HG03439 (cell line): Measurements from ENCODE around the gene ARL14.
"Not testable (repeated sequence)": the region's sequence is repeated elsewhere in the genome, so short reads cannot be mapped to it uniquely, and the experiment has no call there.

Source experiments
- ATAC-seq: cut with Tn5 transposase; IDR thresholded peaks from one replicate; pipeline ENCODE4 v1.9.1; 2021; ENCODE audit warnings: mild to moderate bottlenecking, moderate library complexity; ENCODE audit not compliant: unreplicated experiment

ARL14 gene

DNA sequence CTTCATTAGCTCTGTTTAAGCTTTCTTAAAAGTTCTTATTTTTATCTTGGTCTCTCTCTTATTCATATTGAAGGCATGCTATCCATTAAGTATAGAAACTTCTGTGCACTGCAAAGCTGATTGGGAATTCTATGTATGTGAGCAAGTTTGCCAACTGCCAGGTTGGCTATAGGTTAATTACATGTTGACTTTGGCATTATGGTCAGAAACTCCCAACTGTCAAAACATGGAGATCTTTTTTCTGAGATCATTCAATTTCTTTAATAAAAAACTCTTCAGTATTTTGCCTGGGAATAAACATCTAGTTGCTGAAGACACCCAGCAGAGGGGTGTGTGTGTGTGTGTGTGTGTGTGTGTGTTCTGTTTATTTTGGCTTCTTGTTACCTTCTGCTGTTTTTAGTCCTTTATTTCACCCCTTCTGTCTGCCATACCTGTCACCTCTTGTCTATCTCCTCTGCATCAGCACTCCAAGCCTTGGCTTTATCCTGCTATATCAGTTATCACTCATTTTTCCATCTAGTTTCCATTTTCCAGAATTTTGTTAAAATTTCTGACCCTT, 1.3 kb upstream of the ARL14 start:
- ATAC-seq, result no peak

DNA sequence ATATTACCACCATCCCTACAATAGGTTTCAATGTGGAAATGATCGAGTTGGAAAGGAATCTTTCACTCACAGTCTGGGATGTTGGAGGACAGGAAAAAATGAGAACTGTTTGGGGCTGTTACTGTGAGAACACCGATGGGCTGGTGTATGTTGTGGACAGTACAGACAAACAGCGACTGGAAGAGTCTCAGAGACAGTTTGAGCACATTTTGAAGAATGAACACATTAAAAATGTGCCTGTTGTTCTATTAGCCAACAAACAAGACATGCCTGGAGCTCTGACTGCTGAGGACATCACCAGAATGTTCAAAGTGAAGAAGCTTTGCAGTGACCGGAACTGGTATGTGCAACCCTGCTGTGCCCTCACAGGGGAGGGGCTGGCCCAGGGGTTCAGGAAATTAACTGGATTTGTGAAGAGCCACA, 510 bp downstream of the ARL14 start:
- no peak for ATAC-seq

- no peak for ATAC-seq
Observed at GRCh38 chr3:160678292-160678842, 1.4 kb downstream of the ARL14 start.

- ATAC-seq, result no peak
Observed at GRCh38 chr3:160684368-160684740, 7.4 kb downstream of the ARL14 start.

GRCh38 chr3:160685144-160685766, 8.3 kb downstream of the ARL14 start:
- ATAC-seq, result no peak

DNA sequence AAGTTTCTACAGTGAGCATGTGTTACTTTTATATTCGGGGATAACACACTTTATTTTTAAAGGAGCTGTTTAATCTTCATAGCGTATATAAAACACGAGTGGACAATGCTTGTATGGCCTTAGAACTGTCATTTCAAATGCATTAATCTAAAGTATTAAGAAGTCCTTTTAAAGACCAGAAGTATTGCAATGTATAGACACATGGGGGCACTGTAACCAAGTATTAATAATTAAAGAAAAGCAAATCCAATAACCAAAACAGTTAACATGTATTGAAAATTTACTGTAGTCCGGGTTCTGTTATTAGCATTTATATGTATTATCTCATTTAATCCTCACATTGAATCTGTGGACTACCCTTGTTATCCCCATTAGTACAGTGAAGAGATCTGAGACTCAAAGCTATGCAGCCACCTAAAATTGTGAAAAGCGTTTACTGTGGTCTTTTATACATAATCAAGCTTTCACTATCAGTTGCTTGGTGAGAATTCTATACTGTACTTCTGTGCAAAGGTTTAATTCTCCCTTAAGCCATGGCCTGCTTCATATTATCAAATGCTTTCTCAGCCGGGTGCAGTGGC, 10.1 kb downstream of the ARL14 start:
- peak; percentile 63 for ATAC-seq

DNA sequence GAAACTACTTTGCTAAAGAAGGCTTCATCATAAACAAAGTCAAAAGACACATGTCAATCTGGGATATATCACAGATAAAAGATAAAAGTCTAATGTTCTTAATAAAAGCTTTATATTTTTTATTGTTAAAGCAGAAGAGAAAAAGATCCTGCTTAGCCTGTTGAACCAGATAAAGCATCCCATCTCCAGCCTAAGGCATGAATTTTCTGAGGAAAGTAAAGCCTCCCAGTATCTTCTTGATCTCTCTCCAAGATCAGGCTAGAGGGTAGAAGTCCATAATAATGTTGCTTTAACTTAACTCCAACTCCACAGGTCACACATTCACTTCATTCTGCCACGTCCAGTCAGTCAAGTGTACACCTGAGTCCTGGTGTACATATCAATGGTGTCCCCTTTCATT, 14.2 kb downstream of the ARL14 start:
- ATAC-seq, result no peak

GRCh38 chr3:160691962-160692361, 15.0 kb downstream of the ARL14 start:
- ATAC-seq, result no peak

- no peak for ATAC-seq
Observed at GRCh38 chr3:160693191-160693590, 16.2 kb downstream of the ARL14 start.

DNA sequence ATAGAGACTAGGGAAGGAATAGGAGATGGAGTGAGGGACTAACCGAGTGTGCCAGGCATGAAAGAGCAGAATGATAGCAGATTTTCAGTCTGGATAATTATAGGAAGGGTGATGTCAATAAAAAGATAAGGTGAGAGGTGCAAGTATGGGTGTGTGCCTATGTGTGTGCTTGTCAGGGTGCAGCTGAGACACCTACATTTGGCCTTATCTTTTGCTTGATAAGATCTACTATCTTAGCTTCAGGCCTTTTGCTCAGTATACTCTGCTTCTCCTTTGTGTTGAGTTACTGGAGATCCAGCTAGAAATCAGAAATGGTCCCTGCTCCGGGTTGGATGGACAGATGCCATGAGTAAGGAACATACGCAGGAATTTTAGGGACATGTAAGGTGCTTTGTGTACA, 17.4 kb downstream of the ARL14 start:
- no peak for ATAC-seq

DNA sequence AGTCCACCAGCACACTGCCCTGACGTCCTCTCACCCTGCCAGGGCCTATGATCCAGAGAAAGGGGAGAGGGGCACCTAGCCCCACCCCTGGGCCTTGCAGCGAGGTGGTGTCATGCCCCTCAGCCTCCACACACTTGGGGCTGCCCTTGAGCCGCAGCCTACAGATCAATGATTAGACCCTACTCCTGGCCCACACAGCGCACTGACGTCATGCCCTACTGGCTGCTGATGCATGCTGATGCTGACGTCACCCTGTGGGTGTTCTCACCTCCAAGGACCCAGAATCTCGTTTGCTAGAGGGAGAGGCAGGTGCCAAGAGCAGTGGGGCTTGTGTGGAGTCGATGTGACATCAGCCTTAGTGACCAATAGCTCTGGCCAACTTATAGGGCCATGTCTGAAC, 18.0 kb downstream of the ARL14 start:
- no peak for ATAC-seq

- no peak for ATAC-seq
Observed at GRCh38 chr3:160695915-160696327, 19.0 kb downstream of the ARL14 start.

DNA sequence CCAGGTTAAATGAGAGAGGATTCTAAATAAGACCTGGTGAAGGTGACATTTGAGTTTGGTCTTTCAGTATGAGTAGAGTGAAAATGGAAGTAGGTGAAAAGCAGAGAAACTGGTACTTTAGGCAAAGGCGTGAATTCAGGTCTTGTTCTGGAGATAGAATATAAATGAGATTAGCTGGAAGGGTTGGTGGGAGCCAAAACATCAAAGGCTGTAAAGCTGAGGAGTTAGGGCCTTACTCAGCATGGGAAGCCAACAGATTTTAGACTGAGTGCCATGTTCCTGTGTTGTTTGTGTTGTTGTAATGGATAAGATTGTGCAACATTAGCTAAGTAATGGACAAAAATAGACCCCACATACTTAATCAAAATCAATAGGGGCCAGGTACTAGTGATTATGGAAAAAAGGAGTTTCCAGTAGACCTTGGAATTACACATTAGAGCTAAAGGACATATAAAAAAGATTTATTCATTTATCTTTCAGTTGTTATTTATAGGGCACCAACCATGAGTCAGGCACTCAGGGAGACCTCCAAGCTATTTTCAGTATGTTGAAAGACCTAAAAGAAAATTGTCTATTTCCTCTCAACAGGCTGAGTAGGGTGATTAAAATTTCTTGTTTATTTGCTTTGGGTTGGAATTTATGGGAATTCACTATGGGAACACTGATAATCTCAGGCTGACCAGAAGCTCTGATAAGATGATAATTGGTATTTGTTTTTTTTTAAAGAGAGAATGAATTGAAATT, 20.8 kb downstream of the ARL14 start:
- ATAC-seq, result no peak

GRCh38 chr3:160698599-160699195, 21.7 kb downstream of the ARL14 start:
- no peak for ATAC-seq

DNA sequence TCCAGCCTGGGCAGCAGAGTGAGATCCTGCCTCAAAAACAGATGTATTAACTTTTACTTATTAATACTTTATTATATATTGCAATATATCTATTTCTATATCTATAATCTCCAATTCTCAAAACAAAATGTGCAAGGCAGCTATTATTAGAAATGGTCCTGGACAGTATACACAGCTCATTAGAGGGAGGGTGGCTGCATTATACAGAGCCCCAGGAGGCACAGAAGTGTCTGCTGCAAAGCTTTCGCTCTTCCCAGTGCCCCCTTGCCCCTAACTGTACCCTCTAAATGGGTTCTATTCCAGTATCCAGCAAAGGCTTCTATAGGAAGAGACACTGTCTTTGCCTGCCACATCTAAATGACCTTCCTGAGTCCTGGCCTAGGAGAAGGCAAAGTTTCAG, 24.5 kb downstream of the ARL14 start:
- ATAC-seq, result no peak

DNA sequence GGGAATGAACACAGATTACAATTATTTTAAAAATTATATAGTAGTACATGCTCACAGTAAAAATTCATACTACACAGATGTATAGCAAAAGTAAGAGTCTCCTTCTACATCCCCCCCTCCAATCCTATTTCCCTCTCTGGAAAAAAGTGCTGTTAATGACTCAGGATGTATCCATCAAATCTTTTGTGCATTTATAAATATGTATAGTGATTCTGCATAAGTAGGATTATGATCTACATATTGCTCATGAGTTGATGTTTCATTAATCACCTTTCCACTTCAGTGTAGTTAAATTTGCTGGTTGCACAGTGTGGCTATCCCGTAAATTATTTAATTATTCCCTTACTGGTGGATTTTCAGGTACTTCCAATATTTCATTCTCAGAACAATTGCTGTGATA, 25.3 kb downstream of the ARL14 start:
- no peak for ATAC-seq

DNA sequence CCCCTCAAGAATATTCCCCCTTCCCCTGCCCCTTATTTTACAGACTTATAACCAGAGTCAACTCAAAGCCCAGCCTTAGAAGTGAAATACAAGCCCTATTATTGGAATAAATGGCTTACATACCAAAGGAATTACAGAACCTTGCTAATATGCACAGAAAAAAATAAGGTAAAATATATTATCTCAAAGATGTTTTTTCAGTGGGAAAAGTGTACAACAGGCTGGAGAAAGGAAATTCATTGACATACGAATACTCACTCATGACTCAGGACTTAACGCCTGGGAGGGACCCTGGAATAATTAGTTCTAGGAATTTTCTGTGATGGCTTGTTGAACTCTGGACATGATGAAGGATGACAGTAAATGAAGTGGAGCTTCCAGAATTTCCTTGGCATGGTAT, 27.0 kb downstream of the ARL14 start:
- ATAC-seq, result no peak

DNA sequence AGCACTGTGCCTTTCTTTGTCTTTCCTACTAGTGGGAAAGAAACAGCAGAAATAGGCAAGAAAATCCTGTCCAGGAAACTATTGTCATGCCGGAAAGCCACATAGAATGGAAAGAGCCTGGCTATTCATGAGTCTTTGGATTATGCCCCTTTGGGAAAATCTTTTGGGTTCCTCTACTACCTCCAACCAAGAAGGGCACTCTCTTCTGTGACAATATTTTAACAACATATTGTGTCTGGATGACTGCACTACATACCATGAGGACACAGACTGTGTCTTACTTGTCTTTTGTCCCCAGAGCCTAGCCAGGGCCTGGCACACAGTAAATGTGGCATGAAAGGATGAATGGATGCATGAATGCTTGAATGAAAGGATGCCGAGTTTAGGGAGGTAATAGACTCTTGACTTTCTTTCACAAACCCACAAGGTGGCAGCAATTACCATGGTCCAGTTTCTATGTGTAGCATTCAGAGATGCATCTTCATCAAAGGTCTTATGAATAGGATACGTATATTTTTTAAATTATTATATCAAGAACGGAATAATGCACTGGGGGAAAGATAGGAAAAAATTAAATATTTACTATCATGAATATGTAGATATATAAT, 30.3 kb downstream of the ARL14 start:
- no peak for ATAC-seq

GRCh38 chr3:160709477-160710182, 32.7 kb downstream of the ARL14 start:
- no peak for ATAC-seq

DNA sequence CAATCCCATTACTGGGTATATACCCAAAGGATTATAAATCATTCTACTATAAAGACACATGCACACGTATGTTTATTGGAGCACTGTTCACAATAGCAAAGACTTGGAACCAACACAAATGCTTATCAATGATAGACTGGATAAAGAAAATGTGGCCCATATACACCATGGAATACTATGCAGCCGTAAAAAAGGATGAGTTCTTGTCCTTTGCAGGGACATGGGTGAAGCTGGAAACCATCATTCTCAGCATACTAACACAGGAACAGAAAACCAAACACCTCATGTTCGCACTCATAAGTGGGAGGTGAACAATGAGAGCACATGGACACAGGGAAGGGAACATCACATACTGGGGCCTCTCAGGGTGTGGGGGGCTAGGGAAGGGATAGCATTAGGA, 36.2 kb downstream of the ARL14 start:
- not testable (repeated sequence) for ATAC-seq
